Medulla oblongata (tissue), 1 donor: ENCODE results near the gene GNAT1.

Experiments
- DNase-seq: peaks from one replicate; pipeline ENCODE4 v3.0.0-alpha.2; 2015; ENCODE audit errors: extremely low spot score

GNAT1 gene

GRCh38 chr3:50190936-50191660 is at the start of gene GNAT1:
TSS of gene GNAT1 (plus strand) at chr3:50191610. CDS start at chr3:50191726, 116 bp downstream.
- no peak for DNase-seq

- DNase-seq: no peak
Observed at GRCh38 chr3:50146316-50146901, 45.0 kb upstream of the GNAT1 start.

- no peak for DNase-seq
Observed at GRCh38 chr3:50147016-50147415, 44.4 kb upstream of the GNAT1 start.

- DNase-seq: no peak
Observed at GRCh38 chr3:50147447-50147846, 44.0 kb upstream of the GNAT1 start.

- no peak for DNase-seq
Observed at GRCh38 chr3:50147861-50148260, 43.5 kb upstream of the GNAT1 start.

GRCh38 chr3:50150404-50150750 is 41.0 kb upstream of the GNAT1 start:
- DNase-seq: no peak

- no peak for DNase-seq
Observed at GRCh38 chr3:50150863-50151686, 40.3 kb upstream of the GNAT1 start.

- DNase-seq: no peak
Observed at GRCh38 chr3:50151728-50152127, 39.7 kb upstream of the GNAT1 start.

- DNase-seq: no peak
Observed at GRCh38 chr3:50153782-50154475, 37.5 kb upstream of the GNAT1 start.

GRCh38 chr3:50154476-50154839 is 37.0 kb upstream of the GNAT1 start:
- DNase-seq: no peak

GRCh38 chr3:50154840-50155490 is 36.4 kb upstream of the GNAT1 start, which contains the start of gene SEMA3F:
TSS of gene SEMA3F (plus strand) at chr3:50155324. CDS start at chr3:50159623, 4,299 bp downstream.
- no peak for DNase-seq

GRCh38 chr3:50155491-50155878 is 35.9 kb upstream of the GNAT1 start:
- DNase-seq: no peak

GRCh38 chr3:50155891-50156290 is 35.5 kb upstream of the GNAT1 start:
- no peak for DNase-seq

GRCh38 chr3:50156549-50157493 is 34.6 kb upstream of the GNAT1 start:
- no peak for DNase-seq

GRCh38 chr3:50157827-50158529 is 33.4 kb upstream of the GNAT1 start:
- DNase-seq: no peak

GRCh38 chr3:50158530-50159146 is 32.8 kb upstream of the GNAT1 start:
- DNase-seq: no peak

GRCh38 chr3:50160561-50160983 is 30.8 kb upstream of the GNAT1 start:
- no peak for DNase-seq

- DNase-seq: no peak
Observed at GRCh38 chr3:50161320-50161719, 30.1 kb upstream of the GNAT1 start.
